Measurements from ENCODE around the gene DLGAP4.
A peak's percentile ranks its signal among the peaks of the same experiment; 100 is the strongest.

GRCh38 chr20:36525620-36526365 lies 219.7 kb downstream of the DLGAP4 start:
- TF ChIP-seq HNF4A (CRISPR knock-in tag; IDR thresholded peaks at IDR 0.05) (no peak), CC2D1A (CRISPR knock-in tag; IDR thresholded peaks at IDR 0.05) (no peak), CTCF (CRISPR knock-in tag; IDR thresholded peaks at IDR 0.05) (no peak), POLR2AphosphoS5 (IDR thresholded peaks at IDR 0.05; ENCODE audit: low read depth, low read length) (0 out of 2 replicates have a peak, but pooled peaks have one; percentile 17), MAX (IDR thresholded peaks at IDR 0.05) (no peak), FOSL2 (CRISPR knock-in tag; IDR thresholded peaks at IDR 0.05) (no peak), ZNF34 (CRISPR knock-in tag; IDR thresholded peaks at IDR 0.05; ENCODE audit: borderline replicate concordance) (no peak), ZNF275 (CRISPR knock-in tag; IDR thresholded peaks at IDR 0.05; ENCODE audit: borderline replicate concordance) (no peak)

Data from HepG2 (cell line).